HepG2 (cell line): ENCODE measurements around the gene LORICRIN.

ENCODE experiments used
- BRF2 ChIP-seq: sonication (generic); formaldehyde crosslinking; IDR thresholded peaks from 2 replicates; pipeline ENCODE4 v1.8.1; 2022; ENCODE audit warnings: mild to moderate bottlenecking, missing genetic modification reagents
- CCAR2 ChIP-seq: fragments of 200-400 bp; formaldehyde crosslinking; optimal IDR thresholded peaks from 2 replicates; pipeline ENCODE3; 2018; ENCODE audit warnings: low read depth, mild to moderate bottlenecking, low read length, moderate library complexity
- CHD2 ChIP-seq: IDR thresholded peaks from 2 replicates; pipeline ENCODE4 v1.6.1; 2011; ENCODE audit warnings: low read depth, low read length, improper control_type of control experiment
- CTCF ChIP-seq: sonication (generic); formaldehyde crosslinking; IDR thresholded peaks from 2 replicates; pipeline ENCODE4 v1.5.0; 2020; ENCODE audit warnings: mild to moderate bottlenecking, missing genetic modification reagents, moderate library complexity
- HNRNPH1 ChIP-seq: fragments of 200-400 bp; formaldehyde crosslinking; optimal IDR thresholded peaks from 2 replicates; pipeline ENCODE3; 2017; ENCODE audit warnings: mild to moderate bottlenecking, low read depth, low read length
- JUND ChIP-seq: sonication (generic); formaldehyde crosslinking; IDR thresholded peaks from 2 replicates; pipeline ENCODE4 v1.8.0; 2022; ENCODE audit warnings: mild to moderate bottlenecking, missing genetic modification reagents
- KDM5A ChIP-seq: fragments of 200-600 bp; sonication (generic); IDR thresholded peaks from 2 replicates; pipeline ENCODE4 v1.7.0; 2018; ENCODE audit warnings: antibody characterized with exemption, mild to moderate bottlenecking, low read length, borderline replicate concordance
- KLF13 ChIP-seq: sonication (generic); formaldehyde crosslinking; IDR thresholded peaks from 2 replicates; pipeline ENCODE4 v1.4.0; 2020; ENCODE audit warnings: mild to moderate bottlenecking, missing genetic modification reagents
- MXI1 ChIP-seq: IDR thresholded peaks from 3 replicates; pipeline ENCODE4 v1.6.1; 2012; ENCODE audit warnings: low read depth, low read length, inconsistent platforms, borderline replicate concordance
- POLR2AphosphoS5 ChIP-seq: IDR thresholded peaks from 2 replicates; pipeline ENCODE4 v1.6.1; 2012; ENCODE audit warnings: low read depth, low read length
- RFXAP ChIP-seq: sonication (generic); formaldehyde crosslinking; IDR thresholded peaks from 2 replicates; pipeline ENCODE4 v1.4.0; 2020; ENCODE audit warnings: missing genetic modification reagents, borderline replicate concordance
- SMAD1 ChIP-seq: sonication (generic); formaldehyde crosslinking; IDR thresholded peaks from 2 replicates; pipeline ENCODE4 v1.4.0; 2020; ENCODE audit warnings: missing genetic modification reagents, low read depth, mild to moderate bottlenecking, borderline replicate concordance
- SMARCC2 ChIP-seq: fragments of 450-650 bp; IDR thresholded peaks from 2 replicates; pipeline ENCODE4 v1.6.1; 2017; ENCODE audit warnings: antibody characterized with exemption, mild to moderate bottlenecking
- ZBTB38 ChIP-seq: sonication (generic); formaldehyde crosslinking; IDR thresholded peaks from 2 replicates; pipeline ENCODE4 v1.5.1; 2020; ENCODE audit warnings: mild to moderate bottlenecking, missing genetic modification reagents

GRCh38 chr1:153265457-153265856, 6.0 kb downstream of the LORICRIN start:
- TF ChIP-seq KDM5A (no peak), POLR2AphosphoS5 (no peak), BRF2 (no peak), MXI1 (no peak), JUND (CRISPR knock-in tag) (no peak), CTCF (CRISPR knock-in tag) (no peak), SMAD1 (no peak), SMARCC2 (no peak), RFXAP (CRISPR knock-in tag) (no peak), HNRNPH1 (no peak), KLF13 (CRISPR knock-in tag) (no peak), ZBTB38 (CRISPR knock-in tag) (no peak), CHD2 (no peak), CCAR2 (no peak)
